Measurements from ENCODE around the gene ANKRD55. TPM values are rescaled to one million over a fixed set of nuclear protein-coding genes. Genes with fewer than 3 reads are reported as not detected.
"Not testable (repeated sequence)": the region's sequence is repeated elsewhere in the genome, so short reads cannot be mapped to it uniquely, and the experiment has no call there.

Gene ANKRD55
- total RNA-seq, 1 donor from 2014 or later: not detected

DNA sequence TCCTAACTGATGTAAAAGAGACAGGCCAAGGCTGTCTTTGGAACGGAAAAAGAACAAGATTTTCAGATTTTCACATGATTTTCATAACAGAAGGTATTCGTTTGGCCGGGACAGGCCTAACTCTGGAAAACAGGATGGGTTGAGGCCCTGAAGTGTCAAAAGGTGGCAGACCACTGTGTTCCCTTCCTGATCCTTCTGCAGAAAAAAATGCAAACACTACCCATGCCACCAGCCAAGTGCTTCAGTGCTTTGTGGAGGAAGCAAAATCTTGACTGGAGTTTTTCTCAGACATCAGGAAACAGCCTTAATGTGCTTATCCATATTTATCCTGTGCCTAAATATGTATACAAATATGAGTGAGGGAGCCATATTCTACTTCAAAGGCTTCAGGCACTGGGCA is 124.9 kb downstream of the ANKRD55 start:
- Histone ChIP-seq H3K9me3 (no peaks in the 10 kb centered on the region), H3K27me3 (no peaks in the 10 kb centered on the region), H3K36me3 (no peaks in the 10 kb centered on the region), H3K4me3 (no peak overlapping the region), H3K27ac (no peak overlapping the region), H3K4me1 (no peaks in the 10 kb centered on the region)
- no peak for DNase-seq (ENCODE audit: low spot score in 2 of 2)
- intact Hi-C loops (cut with DNase I): no loop called here
- TF ChIP-seq, protein P1, sequence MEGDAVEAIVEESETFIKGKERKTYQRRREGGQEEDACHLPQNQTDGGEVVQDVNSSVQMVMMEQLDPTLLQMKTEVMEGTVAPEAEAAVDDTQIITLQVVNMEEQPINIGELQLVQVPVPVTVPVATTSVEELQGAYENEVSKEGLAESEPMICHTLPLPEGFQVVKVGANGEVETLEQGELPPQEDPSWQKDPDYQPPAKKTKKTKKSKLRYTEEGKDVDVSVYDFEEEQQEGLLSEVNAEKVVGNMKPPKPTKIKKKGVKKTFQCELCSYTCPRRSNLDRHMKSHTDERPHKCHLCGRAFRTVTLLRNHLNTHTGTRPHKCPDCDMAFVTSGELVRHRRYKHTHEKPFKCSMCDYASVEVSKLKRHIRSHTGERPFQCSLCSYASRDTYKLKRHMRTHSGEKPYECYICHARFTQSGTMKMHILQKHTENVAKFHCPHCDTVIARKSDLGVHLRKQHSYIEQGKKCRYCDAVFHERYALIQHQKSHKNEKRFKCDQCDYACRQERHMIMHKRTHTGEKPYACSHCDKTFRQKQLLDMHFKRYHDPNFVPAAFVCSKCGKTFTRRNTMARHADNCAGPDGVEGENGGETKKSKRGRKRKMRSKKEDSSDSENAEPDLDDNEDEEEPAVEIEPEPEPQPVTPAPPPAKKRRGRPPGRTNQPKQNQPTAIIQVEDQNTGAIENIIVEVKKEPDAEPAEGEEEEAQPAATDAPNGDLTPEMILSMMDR (IDR thresholded peaks at IDR 0.05): no peak

DNA sequence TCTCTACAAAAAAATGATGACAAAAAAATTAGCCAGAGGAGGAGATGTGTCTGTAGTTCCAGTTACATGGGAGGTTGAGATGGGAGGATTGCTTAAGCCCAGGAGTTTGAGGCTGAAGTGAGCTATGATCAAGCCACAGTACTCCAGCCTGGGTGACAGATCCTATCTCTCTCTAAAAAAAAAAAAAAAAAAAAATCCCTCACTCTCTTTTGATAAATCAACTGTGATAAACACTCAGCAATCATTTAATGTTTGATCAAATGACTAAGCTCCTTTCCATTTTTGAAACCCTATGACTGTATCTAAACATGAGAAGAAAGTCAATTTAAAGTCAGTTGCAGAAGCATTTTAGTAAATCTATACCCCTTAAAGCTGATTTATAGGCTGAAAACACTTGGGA is 126.3 kb downstream of the ANKRD55 start:
- Histone ChIP-seq H3K4me1 (no peaks in the 10 kb centered on the region), H3K4me3 (no peak overlapping the region), H3K27me3 (no peaks in the 10 kb centered on the region), H3K27ac (no peak overlapping the region), H3K36me3 (no peaks in the 10 kb centered on the region), H3K9me3 (no peaks in the 10 kb centered on the region)
- intact Hi-C loops (cut with DNase I): no loop called here
- DNase-seq (ENCODE audit: low spot score in 2 of 2): no peak
- TF ChIP-seq, protein P1 (IDR thresholded peaks at IDR 0.05): no peak

DNA sequence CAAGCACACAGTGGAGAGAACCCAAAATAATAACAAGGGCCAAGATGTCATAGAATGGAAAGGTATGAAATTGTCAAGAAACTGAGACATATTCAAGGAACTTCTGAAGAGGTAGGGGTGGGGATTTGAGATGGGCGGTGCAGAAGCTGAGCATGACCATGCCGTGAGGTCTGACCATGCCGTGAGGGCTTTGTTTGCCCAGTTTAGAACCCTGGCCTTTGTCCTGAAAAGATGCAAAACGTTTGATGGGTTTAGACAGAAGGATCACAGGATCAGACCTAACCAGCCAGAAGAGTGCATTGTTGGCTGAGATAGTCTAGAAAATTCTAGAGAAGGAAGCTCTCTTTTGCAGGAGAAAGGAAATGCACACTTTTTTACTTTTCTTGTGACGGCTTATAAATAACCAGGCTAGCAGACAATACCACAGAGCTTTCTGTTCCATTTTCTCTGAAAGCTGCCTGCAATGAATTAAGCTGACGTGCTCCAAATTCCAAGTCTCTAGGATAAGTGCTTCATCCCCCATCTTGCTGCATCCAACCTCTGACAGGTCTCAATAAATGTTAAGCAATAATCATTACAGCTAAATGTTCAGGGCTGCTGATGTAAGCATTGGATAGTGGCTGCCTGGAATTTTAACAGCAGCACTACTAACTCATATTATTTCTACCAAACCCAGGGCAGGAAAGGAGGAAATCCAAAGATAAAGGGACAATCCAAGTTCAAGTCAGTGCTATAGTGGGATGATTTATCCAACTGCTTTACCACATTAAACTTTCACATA is 127.4 kb downstream of the ANKRD55 start:
- H3K27ac ChIP-seq: no peak overlapping the region
- intact Hi-C loops (cut with DNase I): no loop called here
- no peak overlapping the region for H3K4me3 ChIP-seq
- H3K9me3 ChIP-seq: no peaks in the 10 kb centered on the region
- H3K27me3 ChIP-seq: no peaks in the 10 kb centered on the region
- H3K36me3 ChIP-seq: no peaks in the 10 kb centered on the region
- TF ChIP-seq, protein P1 (IDR thresholded peaks at IDR 0.05): no peak
- DNase-seq (ENCODE audit: low spot score in 2 of 2): no peak
- no peaks in the 10 kb centered on the region for H3K4me1 ChIP-seq

DNA sequence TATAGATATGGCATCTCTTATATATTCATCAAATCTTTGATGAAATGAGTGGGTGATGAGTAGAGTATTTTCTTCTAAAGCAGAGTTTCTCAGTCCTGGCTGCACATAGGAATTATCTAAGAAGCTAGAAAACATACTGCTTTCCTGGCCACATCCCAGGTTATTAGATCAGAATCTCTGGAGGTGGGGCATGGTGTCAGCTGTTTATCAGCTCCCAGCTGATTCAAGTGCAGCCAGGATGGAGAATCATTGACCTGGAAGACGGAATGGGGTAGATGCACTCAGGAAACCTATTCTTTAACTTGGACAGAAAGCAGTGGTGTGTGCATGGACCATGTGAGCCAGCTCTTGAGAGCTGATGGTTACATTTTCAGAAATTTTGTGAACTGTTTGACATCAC is 130.2 kb downstream of the ANKRD55 start:
- TF ChIP-seq, protein P1 (IDR thresholded peaks at IDR 0.05): no peak
- H3K36me3 ChIP-seq: no peaks in the 10 kb centered on the region
- H3K27ac ChIP-seq: no peak overlapping the region
- DNase-seq (ENCODE audit: low spot score in 2 of 2): no peak
- intact Hi-C loops (cut with DNase I): no loop called here
- no peaks in the 10 kb centered on the region for H3K9me3 ChIP-seq
- H3K4me1 ChIP-seq: peaks cover 0 to 10% of the 10 kb centered on the region in 2 donors
- no peak overlapping the region for H3K4me3 ChIP-seq
- H3K27me3 ChIP-seq: no peaks in the 10 kb centered on the region

DNA sequence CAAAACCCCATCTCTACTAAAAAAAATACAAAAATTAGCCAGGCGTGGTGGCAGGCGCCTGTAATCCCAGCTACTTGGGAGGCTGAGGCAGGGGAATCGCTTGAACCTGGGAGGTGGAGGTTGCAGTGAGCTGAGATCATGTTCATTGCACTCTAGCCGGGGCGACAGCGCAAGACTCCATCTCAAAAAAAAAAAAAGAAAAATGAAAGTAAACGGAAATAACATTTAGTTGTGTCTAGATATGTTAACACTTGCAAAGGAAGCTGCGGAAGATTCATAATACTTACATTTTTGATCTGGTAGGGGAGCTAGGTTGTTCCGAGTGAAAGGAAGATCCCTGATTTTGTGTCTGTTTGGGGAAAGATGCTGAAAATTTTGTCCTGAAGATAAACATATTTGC is 130.9 kb downstream of the ANKRD55 start:
- DNase-seq (ENCODE audit: low spot score in 2 of 2); H3K27ac ChIP-seq; H3K4me1 ChIP-seq; intact Hi-C loops (cut with DNase I); H3K9me3 ChIP-seq; H3K27me3 ChIP-seq; H3K4me3 ChIP-seq; H3K36me3 ChIP-seq: not testable (repeated sequence)

DNA sequence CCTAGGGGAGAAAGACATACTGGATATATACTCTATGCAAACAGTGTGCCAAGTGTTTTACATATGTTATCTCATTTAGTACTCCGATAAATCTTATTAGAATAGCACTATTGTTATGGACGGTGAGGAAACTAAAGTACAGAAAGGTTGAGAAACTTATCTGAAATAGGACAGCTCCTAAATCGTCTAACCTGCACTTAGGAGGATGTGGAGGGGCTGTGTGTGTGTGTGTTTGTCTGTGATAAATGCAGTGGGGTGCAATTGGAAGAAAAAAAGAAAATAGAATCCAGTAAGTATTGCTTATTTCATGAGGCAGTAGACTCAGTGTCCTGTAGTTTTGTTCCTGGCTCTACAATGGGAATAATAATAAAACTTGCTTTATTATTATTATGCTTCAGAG is 131.9 kb downstream of the ANKRD55 start:
- Histone ChIP-seq H3K27me3 (no peaks in the 10 kb centered on the region), H3K9me3 (no peaks in the 10 kb centered on the region), H3K4me3 (no peak overlapping the region), H3K36me3 (no peaks in the 10 kb centered on the region), H3K4me1 (peaks cover 0 to 10% of the 10 kb centered on the region in 2 donors), H3K27ac (no peak overlapping the region)
- no peak for DNase-seq (ENCODE audit: low spot score in 2 of 2)
- intact Hi-C loops (cut with DNase I): no loop called here
- TF ChIP-seq, protein P1 (IDR thresholded peaks at IDR 0.05): no peak

Data from ascending aorta (tissue), 2 donors.